ENCODE data around the gene FN1. TPM values are rescaled to one million over a fixed set of nuclear protein-coding genes. Genes with fewer than 3 reads are reported as not detected.
A peak's percentile ranks its signal among the peaks of the same experiment; 100 is the strongest.

FN1 gene
- 100 to 1,000 TPM; 169 to 686 (median 215) TPM for total RNA-seq

DNA sequence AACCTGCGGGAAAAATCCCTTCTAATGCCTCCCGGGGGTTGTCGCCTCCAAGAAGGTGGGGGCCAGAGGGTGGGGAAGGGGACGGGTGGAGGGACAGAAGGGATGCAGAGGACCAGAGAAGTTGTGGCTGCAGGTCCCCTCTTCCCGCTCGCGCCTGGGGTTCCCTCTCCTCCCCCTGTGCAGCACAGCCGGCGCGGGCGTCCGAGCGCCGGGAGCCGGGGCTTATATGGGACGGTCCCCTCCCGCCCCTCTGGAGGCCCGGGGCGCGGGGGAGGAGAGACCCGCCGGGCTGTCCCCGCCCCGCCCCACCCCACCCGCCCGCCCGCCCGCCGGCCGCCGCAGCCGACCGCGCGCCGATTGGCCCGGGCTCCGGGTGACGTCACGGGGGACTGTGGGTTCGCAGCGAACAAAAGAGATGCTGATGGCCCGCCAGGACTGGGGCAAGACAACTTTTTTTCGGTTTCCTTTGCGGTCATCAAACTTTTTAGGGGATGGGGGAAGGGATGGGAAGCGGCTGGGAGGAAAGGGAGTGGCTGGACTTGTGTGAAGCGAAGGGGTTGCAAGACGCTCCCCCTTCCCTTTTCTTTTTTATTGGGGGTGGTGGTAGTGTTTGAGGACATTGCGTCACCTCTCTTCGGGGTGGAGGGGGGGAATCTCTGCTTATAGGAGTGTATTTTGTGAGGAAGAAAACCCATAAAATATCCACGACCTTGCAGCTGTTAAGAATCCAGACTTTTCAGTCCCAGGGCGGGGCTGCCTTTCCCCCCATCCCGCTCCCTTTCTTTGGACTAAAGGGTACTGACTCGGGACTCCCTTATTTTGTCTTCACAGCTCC lies at the start of gene FN1:
TSS of gene FN1 (minus strand) at position 199 of the 835 bp plus-strand sequence. CDS start 266 bp downstream, outside the sequence.
- no peaks in the 10 kb centered on the region for H3K9me3 ChIP-seq
- 2% methylated on average over 33 of the region's 54 CpGs; no CpG with 5 or more reads in 1 of the 2 donors for WGBS, 2 donors (ENCODE audit: low coverage in 1 of 2)
- peak; percentile 75 to 87 (median 87) for TF ChIP-seq POLR2AphosphoS5 (IDR thresholded peaks at IDR 0.05)
- peak; percentile 66 for TF ChIP-seq POLR2A (IDR thresholded peaks at IDR 0.05)
- TF ChIP-seq, protein P1, sequence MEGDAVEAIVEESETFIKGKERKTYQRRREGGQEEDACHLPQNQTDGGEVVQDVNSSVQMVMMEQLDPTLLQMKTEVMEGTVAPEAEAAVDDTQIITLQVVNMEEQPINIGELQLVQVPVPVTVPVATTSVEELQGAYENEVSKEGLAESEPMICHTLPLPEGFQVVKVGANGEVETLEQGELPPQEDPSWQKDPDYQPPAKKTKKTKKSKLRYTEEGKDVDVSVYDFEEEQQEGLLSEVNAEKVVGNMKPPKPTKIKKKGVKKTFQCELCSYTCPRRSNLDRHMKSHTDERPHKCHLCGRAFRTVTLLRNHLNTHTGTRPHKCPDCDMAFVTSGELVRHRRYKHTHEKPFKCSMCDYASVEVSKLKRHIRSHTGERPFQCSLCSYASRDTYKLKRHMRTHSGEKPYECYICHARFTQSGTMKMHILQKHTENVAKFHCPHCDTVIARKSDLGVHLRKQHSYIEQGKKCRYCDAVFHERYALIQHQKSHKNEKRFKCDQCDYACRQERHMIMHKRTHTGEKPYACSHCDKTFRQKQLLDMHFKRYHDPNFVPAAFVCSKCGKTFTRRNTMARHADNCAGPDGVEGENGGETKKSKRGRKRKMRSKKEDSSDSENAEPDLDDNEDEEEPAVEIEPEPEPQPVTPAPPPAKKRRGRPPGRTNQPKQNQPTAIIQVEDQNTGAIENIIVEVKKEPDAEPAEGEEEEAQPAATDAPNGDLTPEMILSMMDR (IDR thresholded peaks at IDR 0.05) = no peak
- in situ Hi-C loops (cut with MboI; ENCODE audit: low pct_ligation_motif_present in 1 of 4, low pct_unique_long_range_greater_than_20kb in 1 of 4, low sequenced_read_pairs in 3 of 4) = no loop called here
- peaks cover 53% of the 10 kb centered on the region for H3K27me3 ChIP-seq
- H3K4me1 ChIP-seq = peaks cover 0 to 25% (median 10%) of the 10 kb centered on the region in 4 donors
- peak within 1 kb of the TSS; percentile 47 to 68 (median 58) for H3K4me3 ChIP-seq
- DNase-seq = peak; percentile 83
- intact Hi-C loops (cut with DNase I; ENCODE audit: low total_unique reads) = loop anchor here (10.0 kb wide), 1 partner anchor 189 kb away; no protein-coding TSS in a partner anchor
- H3K36me3 ChIP-seq = no peaks in the 10 kb centered on the region
- peak within 1 kb of the TSS; percentile 86 to 94 (median 88) for H3K27ac ChIP-seq

DNA sequence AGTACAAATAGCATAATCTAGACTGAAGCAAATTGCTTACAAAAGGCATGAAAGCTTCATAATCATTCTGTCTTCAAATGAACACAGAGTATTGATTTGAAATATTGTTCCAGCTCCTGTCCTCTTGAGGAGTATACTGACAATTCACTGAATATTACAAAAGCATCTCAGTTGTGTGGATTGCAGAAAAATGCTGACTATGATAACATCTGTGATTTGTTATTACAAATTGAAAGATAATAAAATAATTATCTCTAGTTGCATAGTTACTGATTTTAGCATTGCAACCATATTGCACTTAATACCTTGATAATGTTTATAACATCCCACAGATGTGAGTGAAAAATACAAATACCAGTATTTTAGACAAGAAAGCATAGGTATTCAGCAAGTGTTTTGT lies 49.2 kb upstream of the FN1 start:
- in situ Hi-C loops (cut with MboI; ENCODE audit: low pct_ligation_motif_present in 1 of 4, low pct_unique_long_range_greater_than_20kb in 1 of 4, low sequenced_read_pairs in 3 of 4) = no loop called here
- H3K4me1 ChIP-seq = no peaks in the 10 kb centered on the region

DNA sequence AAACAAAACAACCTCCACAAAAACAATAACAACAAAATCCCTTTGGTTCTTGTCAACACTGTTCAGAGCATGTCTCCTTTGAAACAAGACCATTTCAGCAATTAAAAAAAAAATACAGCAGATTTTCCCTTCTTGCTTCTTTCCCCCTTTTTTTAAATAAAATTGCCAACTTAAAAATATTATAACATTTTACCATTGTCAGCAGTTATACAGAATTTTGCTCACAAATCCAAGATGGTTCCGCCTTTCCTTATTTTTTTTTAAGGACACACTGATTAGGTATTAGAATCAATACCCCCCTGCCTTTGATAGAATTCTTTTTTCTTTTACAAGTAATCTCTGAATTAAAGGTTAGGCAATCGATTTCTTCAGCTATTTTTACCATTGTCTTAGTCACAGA lies 48.7 kb upstream of the FN1 start:
- H3K27me3 ChIP-seq = no peaks in the 10 kb centered on the region
- no peak for DNase-seq
- no peak overlapping the region for H3K4me3 ChIP-seq
- WGBS, 2 donors (ENCODE audit: low coverage in 1 of 2) = 90 to 95% methylated on average over 2 of the region's 2 CpGs
- no peaks in the 10 kb centered on the region for H3K36me3 ChIP-seq
- TF ChIP-seq POLR2AphosphoS5 (IDR thresholded peaks at IDR 0.05) (no peak), EP300 (IDR thresholded peaks at IDR 0.05; ENCODE audit: low read depth) (no peak), POLR2A (IDR thresholded peaks at IDR 0.05) (no peak)
- TF ChIP-seq, protein P1 (IDR thresholded peaks at IDR 0.05) = no peak
- in situ Hi-C loops (cut with MboI; ENCODE audit: low pct_ligation_motif_present in 1 of 4, low pct_unique_long_range_greater_than_20kb in 1 of 4, low sequenced_read_pairs in 3 of 4) (no loop called here), intact Hi-C loops (cut with DNase I; ENCODE audit: low total_unique reads) (no loop called here)
- no peaks in the 10 kb centered on the region for H3K9me3 ChIP-seq
- no peak overlapping the region for H3K27ac ChIP-seq
- H3K4me1 ChIP-seq = no peaks in the 10 kb centered on the region

More for the DNA sequence above, 49.2 kb upstream of the FN1 start:
- TF ChIP-seq POLR2A (IDR thresholded peaks at IDR 0.05) (no peak), POLR2AphosphoS5 (IDR thresholded peaks at IDR 0.05) (no peak), EP300 (IDR thresholded peaks at IDR 0.05; ENCODE audit: low read depth) (no peak)
- TF ChIP-seq, protein P1 (IDR thresholded peaks at IDR 0.05) = no peak
- no peak for DNase-seq
- Histone ChIP-seq H3K4me3 (no peak overlapping the region), H3K9me3 (no peaks in the 10 kb centered on the region), H3K27ac (no peak overlapping the region), H3K27me3 (no peaks in the 10 kb centered on the region), H3K36me3 (no peaks in the 10 kb centered on the region)
- intact Hi-C loops (cut with DNase I; ENCODE audit: low total_unique reads) = no loop called here

DNA sequence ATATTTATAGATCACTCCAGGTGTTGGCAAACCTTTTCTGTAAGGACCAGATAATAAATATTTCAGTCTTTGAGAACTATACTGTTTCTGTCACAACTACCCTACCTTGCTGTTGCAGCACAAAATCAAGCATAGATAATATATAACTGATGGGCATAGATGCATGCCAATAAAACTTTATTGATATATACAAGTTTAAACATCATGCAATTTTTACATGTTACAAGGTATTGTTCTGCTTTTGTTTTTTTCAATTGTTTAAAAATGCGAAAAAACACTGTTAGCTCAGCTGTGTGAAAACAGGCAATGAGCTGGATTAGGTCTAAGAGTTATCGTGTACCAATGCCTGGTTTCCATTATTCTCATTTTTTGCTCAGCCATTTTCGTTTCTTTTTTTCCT lies 47.6 kb upstream of the FN1 start:
- intact Hi-C loops (cut with DNase I; ENCODE audit: low total_unique reads) = no loop called here

More for the DNA sequence above, 47.6 kb upstream of the FN1 start:
- no peaks in the 10 kb centered on the region for H3K36me3 ChIP-seq
- in situ Hi-C loops (cut with MboI; ENCODE audit: low pct_ligation_motif_present in 1 of 4, low pct_unique_long_range_greater_than_20kb in 1 of 4, low sequenced_read_pairs in 3 of 4) = no loop called here
- DNase-seq = no peak
- no peak overlapping the region for H3K27ac ChIP-seq
- no peaks in the 10 kb centered on the region for H3K4me1 ChIP-seq
- H3K9me3 ChIP-seq = no peaks in the 10 kb centered on the region
- WGBS, 2 donors (ENCODE audit: low coverage in 1 of 2) = 90% methylated on average over 3 of the region's 3 CpGs
- TF ChIP-seq POLR2A (IDR thresholded peaks at IDR 0.05) (no peak), POLR2AphosphoS5 (IDR thresholded peaks at IDR 0.05) (no peak)
- no peak overlapping the region for H3K4me3 ChIP-seq
- H3K27me3 ChIP-seq = no peaks in the 10 kb centered on the region

Measured in transverse colon (tissue), 4 donors.